NCI-H2196 (cell line): ENCODE results near the gene NINL.

ENCODE experiments used
- DNase-seq: peaks from one replicate; lab custom pipeline; 2025; ENCODE audit not compliant: unreplicated experiment; lab: John Stamatoyannopoulos, UW

The NINL gene

GRCh38 chr20:25534845-25535244 is 50.5 kb downstream of the NINL start:
- no peak for DNase-seq

- DNase-seq, result no peak
Measured at GRCh38 chr20:25533920-25534700, 51.2 kb downstream of the NINL start.

GRCh38 chr20:25532971-25533391 is 52.4 kb downstream of the NINL start:
- no peak for DNase-seq

- no peak for DNase-seq
Measured at GRCh38 chr20:25532015-25532751, 53.1 kb downstream of the NINL start.

- DNase-seq, result no peak
Measured at GRCh38 chr20:25529295-25529951, 55.9 kb downstream of the NINL start.

GRCh38 chr20:25527949-25528348 is 57.4 kb downstream of the NINL start:
- no peak for DNase-seq

GRCh38 chr20:25526446-25526845 is 58.9 kb downstream of the NINL start:
- DNase-seq, result no peak

GRCh38 chr20:25525867-25526266 is 59.5 kb downstream of the NINL start:
- no peak for DNase-seq

- DNase-seq, result no peak
Measured at GRCh38 chr20:25525295-25525694, 60.0 kb downstream of the NINL start.

GRCh38 chr20:25521382-25521781 is 63.9 kb downstream of the NINL start:
- DNase-seq, result no peak

GRCh38 chr20:25517124-25517523 is 68.2 kb downstream of the NINL start:
- no peak for DNase-seq

GRCh38 chr20:25514747-25515340 is 70.5 kb downstream of the NINL start:
- no peak for DNase-seq

GRCh38 chr20:25514195-25514594 is 71.1 kb downstream of the NINL start:
- DNase-seq, result no peak

- no peak for DNase-seq
Measured at GRCh38 chr20:25512709-25513108, 72.6 kb downstream of the NINL start.

- no peak for DNase-seq
Measured at GRCh38 chr20:25511183-25511582, 74.1 kb downstream of the NINL start.

- no peak for DNase-seq
Measured at GRCh38 chr20:25510721-25511120, 74.6 kb downstream of the NINL start.

- no peak for DNase-seq
Measured at GRCh38 chr20:25510202-25510601, 75.1 kb downstream of the NINL start.

- DNase-seq, result no peak
Measured at GRCh38 chr20:25509084-25509483, 76.2 kb downstream of the NINL start.

GRCh38 chr20:25508083-25508770 is 77.1 kb downstream of the NINL start:
- DNase-seq, result peak; percentile 34

GRCh38 chr20:25507385-25508082 is 77.8 kb downstream of the NINL start:
- no peak for DNase-seq
